ENCODE measurements around the gene C17orf113. TPM values are rescaled to one million over a fixed set of nuclear protein-coding genes. Genes with fewer than 3 reads are reported as not detected.

The C17orf113 gene
- total and polyA plus RNA-seq, 2 of the 4 experiments (the other 2 are of a cell fraction) = under 0.01 to 0.03 TPM

DNA sequence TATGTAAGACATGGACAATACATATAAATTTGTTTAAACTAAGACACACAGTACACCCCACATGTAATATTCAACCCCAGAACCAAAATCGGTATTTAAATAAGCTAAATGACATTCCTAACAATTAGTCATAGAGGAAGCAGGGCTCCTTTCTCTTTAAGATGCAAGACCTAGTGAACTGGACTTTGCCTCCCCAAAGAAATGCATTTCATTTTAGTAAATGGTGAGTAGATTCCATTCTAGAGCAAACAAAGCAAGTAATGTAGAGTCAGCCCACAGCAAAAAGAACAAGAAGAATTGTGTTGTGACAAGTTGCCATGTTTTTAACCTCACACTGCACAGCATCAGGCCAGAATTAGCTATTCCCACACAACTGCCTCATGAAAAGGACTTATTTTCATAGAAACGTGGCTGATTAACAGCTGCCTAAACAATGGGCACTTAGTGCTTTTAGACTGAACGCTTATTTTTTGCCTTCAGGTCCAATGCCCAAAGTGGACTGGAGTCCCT lies 47.6 kb downstream of the C17orf113 start:
- Histone ChIP-seq H2AK5ac (ENCODE audit: low read depth, low read length) (peak overlapping the region; percentile 45), H2BK15ac (ENCODE audit: low read depth, low read length) (no peak overlapping the region), H2AK9ac (replicated peaks; ENCODE audit: low read depth, low read length, poor library complexity) (no peak overlapping the region), H4K5ac (ENCODE audit: low read depth, low read length) (no peak overlapping the region), H2BK20ac (ENCODE audit: low read depth, low read length) (no peak overlapping the region), H3K23ac (ENCODE audit: low read depth, low read length) (peak overlapping the region; percentile 2; the same call in 1 of the 2 replicates), H3K4me2 (ENCODE audit: low read depth, low read length) (peak overlapping the region; percentile 66), H4K20me1 (ENCODE audit: insufficient read depth, low read length) (peaks cover 65% of the 10 kb centered on the region), H2AFZ (replicated peaks; ENCODE audit: low read length, poor library complexity) (no peak overlapping the region), H3K4me1 (ENCODE audit: control insufficient read depth, insufficient read depth, low read length) (peaks cover 14% of the 10 kb centered on the region), H3K36me3 (ENCODE audit: control insufficient read depth, insufficient read depth, low read length) (peaks cover 18% of the 10 kb centered on the region), H3K9me1 (ENCODE audit: insufficient read depth, low read length) (peaks cover 14% of the 10 kb centered on the region), H2BK120ac (ENCODE audit: low read depth, low read length) (no peak overlapping the region), H3K4me3 (ENCODE audit: insufficient read depth, low read depth, low read length) (no peak overlapping the region), H3K27me3 (ENCODE audit: control insufficient read depth, insufficient read depth, low read length) (no peaks in the 10 kb centered on the region), H3K18ac (ENCODE audit: low read depth, low read length) (no peak overlapping the region), H3K9ac (ENCODE audit: low read depth, low read length) (no peak overlapping the region; the same call in 1 of the 2 replicates), H3K4ac (ENCODE audit: low read depth, low read length) (peak overlapping the region; percentile 47), H3K14ac (replicated peaks; ENCODE audit: low read depth, low read length) (peak overlapping the region; percentile 1; the same call in 1 of the 2 replicates), H3K9me3 (ENCODE audit: control insufficient read depth, insufficient read depth, low read length) (no peaks in the 10 kb centered on the region), H3K27ac (ENCODE audit: insufficient read depth, low read length) (peak overlapping the region; percentile 30; the same call in 1 of the 2 replicates), H2BK5ac (ENCODE audit: low read depth, low read length, poor library complexity, severe bottlenecking) (peak overlapping the region; percentile 47), H4K8ac (ENCODE audit: low read depth in 2 of 2, low read length in 2 of 2) (peak overlapping the region in 1 of 2 experiments; percentile 6; a peak in 1 of 4 replicates), H3K79me1 (ENCODE audit: low read depth in 1 of 2, low read length in 2 of 2) (peaks cover 39 to 76% of the 10 kb centered on the region in 2 experiments), H4K91ac (ENCODE audit: insufficient read depth, low read depth, low read length) (no peak overlapping the region), H3K56ac (ENCODE audit: extremely low read depth, insufficient read depth, low read length) (no peak overlapping the region)
- WGBS, 2 experiments (ENCODE audit: extremely low coverage in 2 of 2, insufficient read length in 1 of 2) = no CpG with 5 or more reads among the region's 3 CpGs
- ATAC-seq (ENCODE audit: low read depth) (peak; percentile 86), DNase-seq (peak; percentile 56)
- TF ChIP-seq CTCF (conservative IDR thresholded peaks at IDR 0.05; ENCODE audit: low read depth, low read length) (no peak), ELK1 (IDR thresholded peaks at IDR 0.05; ENCODE audit: borderline replicate concordance, low read depth, low read length) (no peak), RFX5 (IDR thresholded peaks at IDR 0.05; ENCODE audit: low read depth, low read length) (no peak), RCOR1 (IDR thresholded peaks at IDR 0.05; ENCODE audit: insufficient replicate concordance, low read length) (no peak), MXI1 (IDR thresholded peaks at IDR 0.05; ENCODE audit: borderline replicate concordance, low read depth, low read length) (no peak), MAZ (IDR thresholded peaks at IDR 0.05; ENCODE audit: borderline replicate concordance, low read depth, low read length) (no peak), CEBPB (IDR thresholded peaks at IDR 0.05; ENCODE audit: low read depth, low read length) (no peak), NFE2L2 (IDR thresholded peaks at IDR 0.05; ENCODE audit: low read depth, low read length) (no peak), FOS (IDR thresholded peaks at IDR 0.05; ENCODE audit: low read depth, low read length) (no peak), MAFK (IDR thresholded peaks at IDR 0.05; ENCODE audit: low read depth, low read length) (no peak), BHLHE40 (IDR thresholded peaks at IDR 0.05; ENCODE audit: low read depth, low read length) (no peak), SMC3 (IDR thresholded peaks at IDR 0.05; ENCODE audit: low read depth, low read length) (no peak), POLR2A (IDR thresholded peaks at IDR 0.05; ENCODE audit: low read depth, low read length) (no peak), RAD21 (IDR thresholded peaks at IDR 0.05; ENCODE audit: low read length) (no peak), CHD1 (IDR thresholded peaks at IDR 0.05; ENCODE audit: low read depth, low read length) (no peak)
- TF ChIP-seq, protein P1, sequence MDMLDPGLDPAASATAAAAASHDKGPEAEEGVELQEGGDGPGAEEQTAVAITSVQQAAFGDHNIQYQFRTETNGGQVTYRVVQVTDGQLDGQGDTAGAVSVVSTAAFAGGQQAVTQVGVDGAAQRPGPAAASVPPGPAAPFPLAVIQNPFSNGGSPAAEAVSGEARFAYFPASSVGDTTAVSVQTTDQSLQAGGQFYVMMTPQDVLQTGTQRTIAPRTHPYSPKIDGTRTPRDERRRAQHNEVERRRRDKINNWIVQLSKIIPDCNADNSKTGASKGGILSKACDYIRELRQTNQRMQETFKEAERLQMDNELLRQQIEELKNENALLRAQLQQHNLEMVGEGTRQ (IDR thresholded peaks at IDR 0.05; ENCODE audit: low read depth, low read length) = no peak
- intact Hi-C loops (cut with micrococcal nuclease) = loop anchor here (2.0 kb wide), 1 partner anchor 14 kb away; the partner anchor contains the start of gene DNAJC7
- BruUV-seq (replicated peaks) = no TSS peak
- ChIA-PET CTCF (no interaction called here), POLR2A (ENCODE audit: unreplicated experiment) (interaction anchor here (0.6 to 0.9 kb wide), 2 partner anchors 14 to 36 kb away, joined by 3 to 6 read pairs; partner anchors contain the start of genes CNP and DNAJC7)
- in situ Hi-C loops (cut with MboI; ENCODE audit: low sequenced_read_pairs) = no loop called here
- dilution Hi-C loops (cut with HindIII; ENCODE audit: low sequenced_read_pairs, unreplicated experiment) = no loop called here

Measured in IMR-90 (cell line).